AG09319 (cell line): Measurements from ENCODE around the gene IL21R.

Experiments
- DNase-seq: peaks from one replicate; pipeline ENCODE4 v3.0.0-alpha.2; 2010; ENCODE audit warnings: low read depth; ENCODE audit errors: extremely low read depth
- TF ChIP-seq, protein P1 (sequence below): IDR thresholded peaks from 2 replicates; pipeline ENCODE4 v1.5.1; 2011; ENCODE audit warnings: low read depth, mild to moderate bottlenecking, inconsistent platforms, low read length, moderate library complexity

The IL21R gene

DNA sequence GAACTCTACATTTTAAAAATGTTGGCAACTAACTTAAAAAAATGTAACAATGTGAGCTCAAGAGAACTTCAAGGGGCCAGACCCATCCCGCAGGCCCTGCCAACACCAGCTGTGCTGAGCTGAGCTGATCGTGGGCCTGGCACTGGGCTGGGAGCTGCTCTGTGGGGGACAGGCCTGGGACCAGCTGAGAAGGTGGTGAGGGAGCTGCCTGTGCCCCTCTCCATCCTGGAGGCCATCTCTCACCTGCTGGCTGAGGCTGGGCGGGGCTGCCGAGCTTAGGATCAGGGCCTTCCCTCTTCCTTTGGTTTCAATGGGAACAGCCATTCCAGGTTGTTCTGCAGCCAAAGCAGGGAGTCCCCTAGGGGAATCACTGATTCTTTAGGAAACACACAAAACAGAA, 58.2 kb downstream of the IL21R start:
- TF ChIP-seq, protein P1, sequence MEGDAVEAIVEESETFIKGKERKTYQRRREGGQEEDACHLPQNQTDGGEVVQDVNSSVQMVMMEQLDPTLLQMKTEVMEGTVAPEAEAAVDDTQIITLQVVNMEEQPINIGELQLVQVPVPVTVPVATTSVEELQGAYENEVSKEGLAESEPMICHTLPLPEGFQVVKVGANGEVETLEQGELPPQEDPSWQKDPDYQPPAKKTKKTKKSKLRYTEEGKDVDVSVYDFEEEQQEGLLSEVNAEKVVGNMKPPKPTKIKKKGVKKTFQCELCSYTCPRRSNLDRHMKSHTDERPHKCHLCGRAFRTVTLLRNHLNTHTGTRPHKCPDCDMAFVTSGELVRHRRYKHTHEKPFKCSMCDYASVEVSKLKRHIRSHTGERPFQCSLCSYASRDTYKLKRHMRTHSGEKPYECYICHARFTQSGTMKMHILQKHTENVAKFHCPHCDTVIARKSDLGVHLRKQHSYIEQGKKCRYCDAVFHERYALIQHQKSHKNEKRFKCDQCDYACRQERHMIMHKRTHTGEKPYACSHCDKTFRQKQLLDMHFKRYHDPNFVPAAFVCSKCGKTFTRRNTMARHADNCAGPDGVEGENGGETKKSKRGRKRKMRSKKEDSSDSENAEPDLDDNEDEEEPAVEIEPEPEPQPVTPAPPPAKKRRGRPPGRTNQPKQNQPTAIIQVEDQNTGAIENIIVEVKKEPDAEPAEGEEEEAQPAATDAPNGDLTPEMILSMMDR = no peak
- DNase-seq = no peak

DNA sequence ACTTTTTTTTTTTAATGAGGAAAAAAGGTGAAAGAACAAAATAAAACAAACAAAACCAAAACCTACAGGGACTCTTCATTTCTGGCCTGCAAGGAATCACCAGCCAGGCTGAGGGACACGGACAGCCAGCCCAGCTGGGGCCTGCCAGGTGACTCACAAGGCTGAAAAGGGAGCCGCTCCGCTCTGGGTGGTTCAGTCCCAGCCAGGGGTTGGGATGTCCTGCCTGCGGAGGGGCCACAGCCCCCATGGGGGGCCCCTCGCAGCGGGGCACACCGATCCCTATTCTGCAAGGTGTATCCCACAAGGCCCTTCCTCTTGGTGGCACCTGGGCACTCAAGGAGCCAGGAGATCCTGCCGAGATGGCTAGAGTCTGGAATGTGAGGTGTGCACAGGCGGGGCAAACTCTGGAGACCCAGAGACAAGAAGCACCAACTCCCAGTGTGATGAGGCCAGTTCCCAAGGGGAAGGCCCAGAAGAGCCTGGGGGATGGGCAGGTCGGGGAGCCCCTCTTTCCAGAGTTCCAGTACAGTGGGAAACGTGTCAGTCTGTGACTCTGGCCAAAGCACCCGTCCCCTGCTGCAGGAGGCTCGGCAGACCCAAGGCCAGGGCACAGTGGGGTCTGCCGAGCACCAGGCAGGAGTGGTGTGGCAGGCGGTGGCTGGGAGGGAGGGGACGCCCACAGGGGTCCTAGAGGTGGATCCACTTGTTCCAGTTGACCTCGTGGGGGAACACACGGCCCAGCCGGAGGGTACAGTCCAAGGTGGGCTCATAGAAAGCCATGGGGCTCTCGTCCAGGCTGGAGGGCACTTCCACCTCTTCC, 58.9 kb downstream of the IL21R start:
- TF ChIP-seq, protein P1 = no peak
- no peak for DNase-seq

DNA sequence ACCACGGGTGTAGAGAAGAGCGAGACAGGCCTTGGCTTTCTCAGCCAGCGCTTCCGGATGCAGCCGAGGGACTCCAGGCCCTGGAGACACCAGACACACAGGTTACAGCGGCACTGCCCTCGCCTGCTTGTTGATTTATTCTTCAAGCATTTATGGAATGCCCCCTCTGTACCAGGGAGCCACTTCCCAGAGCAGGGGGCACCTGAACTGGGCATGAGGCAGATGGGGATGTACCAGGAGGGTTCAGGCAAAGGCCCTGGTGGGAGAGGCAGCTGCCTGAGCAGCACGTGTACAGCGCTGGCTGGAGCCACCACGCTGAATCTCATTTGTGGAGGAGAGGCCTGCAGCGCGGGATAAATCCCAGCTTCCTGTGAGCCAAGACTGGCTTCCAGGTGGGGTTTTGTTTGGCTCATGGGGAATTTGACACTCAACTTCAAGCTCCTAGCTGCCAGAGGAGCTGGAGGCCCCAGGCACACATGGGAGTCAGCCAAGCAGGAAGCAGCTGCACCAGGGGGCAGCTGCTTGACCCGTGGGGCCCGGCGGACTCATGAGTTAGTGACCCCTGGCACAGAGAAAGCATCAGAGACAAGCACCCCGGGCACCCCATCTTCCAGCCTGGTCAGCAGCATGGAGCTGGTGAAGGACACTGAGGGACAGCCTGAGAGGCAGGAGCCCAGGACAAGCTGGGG, 59.7 kb downstream of the IL21R start:
- TF ChIP-seq, protein P1 = no peak
- DNase-seq = no peak

DNA sequence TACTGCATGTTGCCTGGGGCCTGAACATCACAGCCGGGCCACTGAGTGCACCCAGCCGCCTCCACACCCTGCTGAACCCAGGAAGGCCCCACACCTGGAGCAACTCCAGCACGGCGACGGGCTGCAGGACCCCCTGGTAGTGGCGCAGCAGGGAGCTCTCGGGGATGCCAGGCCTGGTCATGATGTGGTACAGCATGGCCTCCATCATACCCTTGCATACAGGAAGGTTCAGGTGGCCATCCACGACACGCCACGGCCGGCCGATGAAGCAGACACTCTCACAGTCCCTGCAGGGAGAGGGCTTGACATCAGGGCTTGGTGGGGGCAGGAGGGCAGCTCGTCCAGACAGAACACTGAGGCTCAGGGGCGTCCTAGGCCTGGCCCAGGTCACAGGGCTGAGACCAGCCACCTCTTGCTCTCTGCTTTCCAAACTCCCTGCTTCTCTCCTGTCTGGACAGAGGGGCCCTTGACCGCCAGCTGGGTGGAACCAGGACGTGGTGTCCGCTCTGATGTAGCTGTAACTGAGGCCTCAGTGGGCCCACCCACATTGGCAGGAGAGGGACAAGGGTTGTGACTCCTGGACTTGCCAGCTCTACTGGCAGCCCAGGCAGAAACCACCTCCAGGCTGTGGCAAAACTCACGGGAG, 60.3 kb downstream of the IL21R start:
- TF ChIP-seq, protein P1 = no peak
- DNase-seq = no peak

DNA sequence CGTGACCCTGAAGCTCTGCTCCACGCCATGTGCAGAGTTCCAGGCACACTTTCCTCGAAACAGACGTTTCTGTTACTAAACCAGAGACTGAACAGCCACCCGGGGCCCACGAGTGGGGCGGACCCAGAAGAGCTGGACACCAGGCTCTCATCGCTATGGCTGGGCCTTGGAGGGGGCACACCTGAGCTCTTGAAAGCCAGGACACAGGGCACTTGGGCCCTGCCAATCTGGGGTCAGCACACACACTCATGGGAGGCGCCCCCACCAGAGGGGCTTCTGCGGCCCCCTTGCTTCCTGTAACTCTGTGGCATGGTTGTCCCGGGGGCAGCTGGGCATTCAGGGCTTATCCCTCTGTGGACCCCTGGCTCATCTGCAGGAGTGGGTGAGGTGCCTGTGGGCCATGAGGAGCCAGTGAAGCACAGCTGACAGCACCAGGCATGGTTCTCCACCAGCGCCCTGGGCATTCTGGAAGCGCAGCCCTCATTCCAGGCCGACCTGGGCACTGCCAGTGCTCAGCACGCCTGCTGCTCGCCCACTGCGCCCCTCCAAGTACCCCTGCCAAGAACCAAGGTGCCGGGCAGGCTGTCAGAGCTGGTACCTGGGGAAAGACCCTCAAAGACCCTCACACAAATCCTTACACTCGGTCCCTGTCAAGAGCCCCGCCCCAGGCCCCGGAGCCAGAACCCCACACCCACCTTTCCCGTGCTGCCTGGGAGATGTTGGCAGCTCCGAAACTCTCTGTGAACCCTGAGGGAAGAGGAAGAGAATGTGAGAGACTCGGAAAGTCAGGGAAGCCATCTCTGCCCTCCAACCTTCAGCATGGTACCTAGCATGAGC, 61.1 kb downstream of the IL21R start:
- DNase-seq = no peak
- TF ChIP-seq, protein P1 = no peak

DNA sequence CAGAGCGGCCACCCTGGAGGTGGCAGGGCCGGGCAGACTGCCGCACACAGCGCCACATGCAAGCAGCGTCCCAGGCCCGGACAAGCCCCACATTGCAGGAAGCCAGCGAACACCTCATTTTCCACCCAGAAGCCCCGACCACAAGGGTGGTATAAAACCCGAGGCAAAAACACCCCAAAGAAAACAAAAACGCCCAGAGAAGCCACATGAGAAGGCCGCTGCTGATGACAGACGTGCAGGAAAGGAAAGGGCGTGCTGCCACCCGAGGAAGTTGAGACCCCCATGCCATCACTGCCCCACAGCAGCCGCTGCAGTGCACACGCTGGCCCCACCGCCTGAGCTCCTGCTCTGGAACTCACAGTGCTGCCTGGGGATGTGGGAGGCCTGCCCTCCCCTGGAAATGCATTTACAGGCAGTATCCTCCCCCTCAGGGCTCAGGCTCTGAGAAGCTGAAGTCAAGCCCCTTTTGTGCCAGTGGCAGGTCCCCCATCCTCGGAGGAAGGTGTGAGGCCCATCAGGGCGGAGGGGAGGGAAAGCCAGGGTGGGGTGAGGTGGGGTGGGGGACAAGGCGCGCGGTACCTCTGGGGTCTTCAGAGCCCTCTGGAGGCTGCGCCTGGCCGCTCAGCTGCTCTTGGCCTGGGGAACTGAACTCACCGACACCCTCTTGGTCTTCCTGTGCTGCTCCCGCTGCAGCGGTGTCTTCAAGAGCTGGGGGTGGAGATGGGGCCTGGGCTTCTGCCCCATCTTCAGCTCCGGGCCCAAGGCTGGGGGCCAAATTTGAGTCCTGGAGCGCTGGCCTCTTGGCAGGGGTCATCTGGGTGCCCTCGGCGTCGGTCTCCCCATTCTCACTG, 62.0 kb downstream of the IL21R start:
- no peak for DNase-seq

More for the DNA sequence above, 62.0 kb downstream of the IL21R start:
- TF ChIP-seq, protein P1 = no peak
